H1 (cell line): ENCODE measurements around the gene GUCA1A. TPM values are rescaled to one million over a fixed set of nuclear protein-coding genes. Genes with fewer than 3 reads are reported as not detected.

Experiments used
- CTCF ChIA-PET: fragments of 300-600 bp; sonication (Branson Sonifier 250); formaldehyde crosslinking; loops from one replicate; lab custom pipeline; 2021; ENCODE audit not compliant: partially characterized antibody; lab: Charles Lee
- POLR2A ChIA-PET: fragments of 300-600 bp; sonication (Branson Sonifier 250); formaldehyde crosslinking; loops from one replicate; lab custom pipeline; 2021; ENCODE audit warnings: inconsistent platforms; ENCODE audit not compliant: partially characterized antibody; lab: Charles Lee
- DNase-seq, 2 experiments: peaks; one replicate each; pipeline versions ENCODE4 v3.0.0 to v3.0.0-alpha.2; 2010 to 2022; ENCODE audit warnings: low spot score in 2 of 2, low read depth in 1 of 2, mixed read lengths in 1 of 2
- FAIRE-seq: peaks from 2 replicates; lab custom pipeline; 2011; peaks lifted over from hg19 to GRCh38; lab: Jason Lieb, UNC
- H2AFZ ChIP-seq: 2 replicates; pipeline ENCODE4 v1.8.1; 2012; ENCODE audit warnings: low read length, inconsistent platforms
- H2AK5ac ChIP-seq: 2 replicates; pipeline ENCODE4 v1.6.1; 2013; ENCODE audit warnings: low read depth, low read length
- H2BK120ac ChIP-seq: replicated peaks from 2 replicates; pipeline ENCODE3; 2013; ENCODE audit warnings: low read depth, low read length, inconsistent platforms
- H2BK12ac ChIP-seq: 2 replicates; pipeline ENCODE4 v1.6.1; 2013; ENCODE audit warnings: low read depth, low read length
- H2BK15ac ChIP-seq: 2 replicates; pipeline ENCODE4 v1.6.1; 2013; ENCODE audit warnings: low read length
- H2BK20ac ChIP-seq: 2 replicates; pipeline ENCODE4 v1.6.1; 2013; ENCODE audit warnings: low read length
- H2BK5ac ChIP-seq: 2 replicates; pipeline ENCODE4 v1.6.1; 2013; ENCODE audit warnings: low read depth, low read length
- H3K14ac ChIP-seq: 2 replicates; pipeline ENCODE4 v1.6.1; 2013; ENCODE audit warnings: inconsistent platforms; ENCODE audit not compliant: insufficient read length
- H3K18ac ChIP-seq: 2 replicates; pipeline ENCODE4 v1.6.1; 2013; ENCODE audit warnings: low read length; ENCODE audit errors: extremely low read depth
- H3K23ac ChIP-seq: 2 replicates; pipeline ENCODE4 v1.6.1; 2013; ENCODE audit warnings: inconsistent platforms; ENCODE audit not compliant: insufficient read length
- H3K23me2 ChIP-seq: 2 replicates; pipeline ENCODE4 v1.6.1; 2013; ENCODE audit warnings: low read depth, low read length
- H3K27ac ChIP-seq: 2 replicates; pipeline ENCODE4 v1.6.1; 2011; ENCODE audit warnings: low read depth, low read length, inconsistent platforms
- H3K27me3 ChIP-seq, 4 experiments: replicated peaks in 1 of 4; 1 replicate in 1 of 4; 2 replicates in 3 of 4; pipeline versions ENCODE4 v1.6.1 to v1.8.1; 2011 to 2013; ENCODE audit warnings: low read length in 3 of 4, mild to moderate bottlenecking in 3 of 4, inconsistent platforms in 2 of 4, mixed read lengths in 2 of 4, moderate library complexity in 1 of 4; ENCODE audit not compliant: control insufficient read depth in 3 of 4, insufficient read depth in 3 of 4; ENCODE audit errors: extremely low read depth in 1 of 4
- H3K36me3 ChIP-seq, 4 experiments: 2 replicates each; pipeline versions ENCODE4 v1.6.1 to v1.8.1; 2011 to 2013; ENCODE audit warnings: mild to moderate bottlenecking in 4 of 4, low read length in 3 of 4, moderate library complexity in 2 of 4, control low read depth in 1 of 4, inconsistent platforms in 1 of 4; ENCODE audit not compliant: insufficient read depth in 4 of 4, control insufficient read depth in 2 of 4
- H3K4ac ChIP-seq: replicated peaks from 2 replicates; pipeline ENCODE3; 2013; ENCODE audit warnings: low read length, low read depth, mixed read lengths, inconsistent platforms; ENCODE audit not compliant: insufficient read length
- H3K4me1 ChIP-seq, 4 experiments: replicated peaks in 1 of 4; 1 replicate in 1 of 4; 2 replicates in 3 of 4; pipeline versions ENCODE4 v1.6.1 to v1.8.1; 2011 to 2013; ENCODE audit warnings: low read length in 3 of 4, inconsistent platforms in 2 of 4, mixed read lengths in 1 of 4; ENCODE audit not compliant: insufficient read depth in 4 of 4, control insufficient read depth in 3 of 4
- H3K4me2 ChIP-seq, 2 experiments: 2 replicates each; pipeline versions ENCODE4 v1.6.1 to v1.8.1; 2011 to 2013; ENCODE audit warnings: low read depth in 2 of 2, low read length in 2 of 2, control low read depth in 1 of 2, inconsistent platforms in 1 of 2, mild to moderate bottlenecking in 1 of 2; ENCODE audit not compliant: insufficient read depth in 1 of 2
- H3K4me3 ChIP-seq, 4 experiments: fragments of 200-600, 300-600 bp in 1 of 4; sonication (generic), shearing (Covaris generic), sonication (Bioruptor Twin) in 1 of 4; 2 replicates each; pipeline versions ENCODE4 v1.5.1 to v1.8.1; 2011 to 2016; ENCODE audit warnings: low read length in 4 of 4, low read depth in 3 of 4, control low read depth in 2 of 4, inconsistent platforms in 2 of 4, mild to moderate bottlenecking in 2 of 4, mixed read lengths in 1 of 4, moderate library complexity in 1 of 4; ENCODE audit not compliant: insufficient read depth in 2 of 4; ENCODE audit errors: extremely low read depth in 1 of 4
- H3K56ac ChIP-seq: replicated peaks from 2 replicates; pipeline ENCODE3; 2013; ENCODE audit warnings: low read depth, mild to moderate bottlenecking, mixed read lengths, low read length, inconsistent platforms; ENCODE audit not compliant: insufficient read length
- H3K79me1 ChIP-seq: 2 replicates; pipeline ENCODE4 v1.6.1; 2013; ENCODE audit warnings: low read depth, low read length, control low read depth
- H3K79me2 ChIP-seq, 2 experiments: 2 replicates each; pipeline versions ENCODE4 v1.6.1 to v1.8.1; 2012 to 2013; ENCODE audit warnings: low read length in 2 of 2, mild to moderate bottlenecking in 2 of 2, inconsistent platforms in 1 of 2; ENCODE audit not compliant: insufficient read depth in 2 of 2, control insufficient read depth in 1 of 2
- H3K9ac ChIP-seq, 4 experiments: replicated peaks in 1 of 4; 1 replicate in 1 of 4; 2 replicates in 3 of 4; pipeline versions ENCODE4 v1.6.1 to v1.8.1; 2011 to 2013; ENCODE audit warnings: low read depth in 3 of 4, low read length in 3 of 4, control low read depth in 2 of 4, mild to moderate bottlenecking in 2 of 4, moderate library complexity in 2 of 4, inconsistent platforms in 1 of 4; ENCODE audit errors: extremely low read depth in 1 of 4
- H3K9me3 ChIP-seq, 2 experiments: 2 replicates each; pipeline versions ENCODE4 v1.6.1 to v1.8.1; 2012 to 2013; ENCODE audit warnings: mild to moderate bottlenecking in 2 of 2, moderate library complexity in 2 of 2, control low read depth in 1 of 2, inconsistent platforms in 1 of 2, low read depth in 1 of 2, low read length in 1 of 2, mixed read lengths in 1 of 2; ENCODE audit not compliant: insufficient read depth in 2 of 2
- H4K20me1 ChIP-seq, 2 experiments: replicated peaks in 1 of 2; 2 replicates each; pipeline versions ENCODE3 to v1.8.1; 2011 to 2013; ENCODE audit warnings: inconsistent platforms in 2 of 2, low read length in 2 of 2, mild to moderate bottlenecking in 1 of 2; ENCODE audit not compliant: insufficient read depth in 2 of 2, control insufficient read depth in 1 of 2
- H4K5ac ChIP-seq: 2 replicates; pipeline ENCODE4 v1.6.1; 2013; ENCODE audit warnings: low read length, low read depth, mixed read lengths, inconsistent platforms; ENCODE audit not compliant: insufficient read length
- H4K8ac ChIP-seq: 2 replicates; pipeline ENCODE4 v1.8.0; 2013; ENCODE audit warnings: mild to moderate bottlenecking, moderate library complexity, low read length, inconsistent platforms; ENCODE audit not compliant: insufficient read depth; ENCODE audit errors: extremely low read depth
- H4K91ac ChIP-seq: replicated peaks from 2 replicates; pipeline ENCODE3; 2013; ENCODE audit warnings: low read length, mixed read lengths, inconsistent platforms; ENCODE audit not compliant: insufficient read length
- BACH1 ChIP-seq: IDR thresholded peaks from 2 replicates; pipeline ENCODE4 v1.6.1; 2012; ENCODE audit warnings: low read length, improper control_type of control experiment
- CREB1 ChIP-seq: IDR thresholded peaks from 2 replicates; pipeline ENCODE4 v1.6.1; 2012; ENCODE audit warnings: inconsistent platforms
- RXRA ChIP-seq: IDR thresholded peaks from 2 replicates; pipeline ENCODE4 v1.6.1; 2011; ENCODE audit warnings: low read depth, mild to moderate bottlenecking, low read length, moderate library complexity; ENCODE audit not compliant: insufficient read depth
- SP1 ChIP-seq: IDR thresholded peaks from 2 replicates; pipeline ENCODE4 v1.6.1; 2011; ENCODE audit warnings: low read depth, low read length
- SRF ChIP-seq: IDR thresholded peaks from 2 replicates; pipeline ENCODE4 v1.6.1; 2011; ENCODE audit warnings: mild to moderate bottlenecking, low read depth, low read length, moderate library complexity
- WGBS, 2 experiments: shearing (Covaris generic) in 1 of 2; methylation state at CpG; one replicate each; pipeline versions ENCODE4 v1.1.6 to v1.1.7; 2013 to 2015; ENCODE audit warnings: low lambda C conversion rate in 2 of 2, mixed read lengths in 2 of 2, inconsistent platforms in 1 of 2, low coverage in 1 of 2, missing lambda C conversion rate in 1 of 2; ENCODE audit not compliant: insufficient replicate concordance in 2 of 2, insufficient coverage in 1 of 2, insufficient read length in 1 of 2; ENCODE audit errors: extremely low coverage in 1 of 2, missing lambda C conversion rate in 1 of 2; 5-methylcytosine and 5-hydroxymethylcytosine counted together
- polyA plus RNA-seq, 7 experiments: library from polyadenylated mRNA; depleted of rRNA in 3 of 7; stranded (reverse) in 5 of 7; unstranded in 2 of 7; fragments of >200 nt in 5 of 7; fragments of 200-250 nt in 2 of 7; gene quantifications; 1 replicate in 5 of 7; 2 replicates in 1 of 7; 4 replicates in 1 of 7; pipeline versions ENCODE4 v1.2.1 to v1.2.3, GENCODE V29; 2011 to 2013; ENCODE audit warnings: missing spikeins in 2 of 7, mixed read lengths in 2 of 7
- total RNA-seq: library from RNA; stranded (reverse); fragmentation: NEBNext Ultra II Directional; extraction: Animal tissue kit (Norgen Biotek cat#: 25700); gene quantifications from 2 replicates; pipeline ENCODE4 v1.2.1, GENCODE V29; 2021

The GUCA1A gene
- total and polyA plus RNA-seq, 2 of the 8 experiments (the other 6 are each of a cell fraction or from before 2014, with no cell fraction given) = 4.6 to 24.6 TPM

GRCh38 chr6:42204768-42205282, 31.7 kb downstream of the GUCA1A start:
- no peaks in the 10 kb centered on the region for H3K79me2 ChIP-seq
- 88% methylated on average over 3 of the region's 4 CpGs; no CpG with 5 or more reads in 1 of the 2 experiments for WGBS, 2 experiments
- H2AK5ac ChIP-seq = no peak overlapping the region
- no peak overlapping the region for H3K56ac ChIP-seq
- no peak overlapping the region for H3K4ac ChIP-seq
- DNase-seq (no peak), FAIRE-seq (no peak)
- H3K4me3 ChIP-seq = no peak overlapping the region
- CTCF ChIA-PET = interaction anchor here (1.1 to 2.2 kb wide), 4 partner anchors 9 to 109 kb away, joined by 4 to 14 read pairs (median 7); partner anchors contain the start of gene GUCA1B
- 0 out of 2 replicates have a peak, but pooled peaks cover 3% of the 10 kb centered on the region for H3K23me2 ChIP-seq
- no peak overlapping the region for H2BK120ac ChIP-seq
- no peak overlapping the region for H3K9ac ChIP-seq
- H3K4me1 ChIP-seq = no peaks in the 10 kb centered on the region
- H3K14ac ChIP-seq = no peak overlapping the region
- no peak overlapping the region for H4K91ac ChIP-seq
- no peak overlapping the region for H3K4me2 ChIP-seq
- no peak overlapping the region for H4K5ac ChIP-seq
- H2BK20ac ChIP-seq = no peak overlapping the region
- H3K23ac ChIP-seq = no peak overlapping the region
- H4K20me1 ChIP-seq = no peaks in the 10 kb centered on the region
- POLR2A ChIA-PET = interaction anchor here (0.8 kb wide), 1 partner anchor 12 kb away, joined by 3 read pairs; no protein-coding TSS in a partner anchor
- no peak overlapping the region for H2BK15ac ChIP-seq
- H3K27ac ChIP-seq = no peak overlapping the region
- H4K8ac ChIP-seq = no peak overlapping the region
- TF ChIP-seq BACH1 = no peak
- no peak for TF ChIP-seq RXRA
- TF ChIP-seq CREB1 = no peak
- TF ChIP-seq SRF = no peak
- no peak for TF ChIP-seq SP1
- H3K9me3 ChIP-seq = no peaks in the 10 kb centered on the region
- no peak overlapping the region for H2BK5ac ChIP-seq
- H3K79me1 ChIP-seq = no peaks in the 10 kb centered on the region
- H2AFZ ChIP-seq = no peak overlapping the region
- H3K36me3 ChIP-seq = peaks cover 6 to 30% (median 21%) of the 10 kb centered on the region in 4 experiments; a peak in 7 of 8 replicates
- H3K27me3 ChIP-seq = no peaks in the 10 kb centered on the region
- no peak overlapping the region for H2BK12ac ChIP-seq
- no peak overlapping the region for H3K18ac ChIP-seq
